Embryonic facial prominence (tissue), 1 donor: ENCODE data around the gene GNA12.
"Not testable (repeated sequence)": the region's sequence is repeated elsewhere in the genome, so short reads cannot be mapped to it uniquely, and the experiment has no call there.

Experiments used
- DNase-seq: peaks from one replicate; pipeline ENCODE4 v3.0.0-alpha.2; 2016; ENCODE audit errors: extremely low spot score

The GNA12 gene

GRCh38 chr7:2864999-2865670 lies 21.0 kb upstream of the GNA12 start:
- no peak for DNase-seq

GRCh38 chr7:2864204-2864985 lies 20.3 kb upstream of the GNA12 start:
- DNase-seq: no peak

- no peak for DNase-seq
Observed at GRCh38 chr7:2863461-2864066, 19.5 kb upstream of the GNA12 start.

- DNase-seq: no peak
Observed at GRCh38 chr7:2862831-2863361, 18.8 kb upstream of the GNA12 start.

- no peak for DNase-seq
Observed at GRCh38 chr7:2861509-2861908, 17.4 kb upstream of the GNA12 start.

GRCh38 chr7:2860627-2861133 lies 16.6 kb upstream of the GNA12 start:
- DNase-seq: no peak

GRCh38 chr7:2859952-2860351 lies 15.8 kb upstream of the GNA12 start:
- DNase-seq: no peak

- no peak for DNase-seq
Observed at GRCh38 chr7:2858621-2859020, 14.5 kb upstream of the GNA12 start.

- no peak for DNase-seq
Observed at GRCh38 chr7:2856388-2857169, 12.5 kb upstream of the GNA12 start.

GRCh38 chr7:2855386-2855785 lies 11.3 kb upstream of the GNA12 start:
- no peak for DNase-seq

GRCh38 chr7:2853552-2853951 lies 9.4 kb upstream of the GNA12 start:
- not testable (repeated sequence) for DNase-seq

- no peak for DNase-seq
Observed at GRCh38 chr7:2853147-2853546, 9.0 kb upstream of the GNA12 start.

- no peak for DNase-seq
Observed at GRCh38 chr7:2851497-2851896, 7.4 kb upstream of the GNA12 start.

GRCh38 chr7:2849941-2850766 lies 6.0 kb upstream of the GNA12 start:
- DNase-seq: no peak

GRCh38 chr7:2845034-2845592 lies 1.0 kb upstream of the GNA12 start:
- DNase-seq: no peak

- no peak for DNase-seq
Observed at GRCh38 chr7:2843711-2844152, 376 bp downstream of the GNA12 start.

- DNase-seq: no peak
Observed at GRCh38 chr7:2843191-2843685, 870 bp downstream of the GNA12 start.

GRCh38 chr7:2841907-2842306 lies 2.2 kb downstream of the GNA12 start:
- DNase-seq: no peak

GRCh38 chr7:2840458-2840857 lies 3.6 kb downstream of the GNA12 start:
- DNase-seq: no peak

GRCh38 chr7:2838873-2839578 lies 5.1 kb downstream of the GNA12 start:
- no peak for DNase-seq
